HuH-7 (cell line): ENCODE results near the gene CYTH3.
"Not testable (repeated sequence)": the region's sequence is repeated elsewhere in the genome, so short reads cannot be mapped to it uniquely, and the experiment has no call there.

Experiments
- DNase-seq: peaks from one replicate; pipeline ENCODE4 v3.0.0; 2011; ENCODE audit warnings: low spot score

CYTH3 gene

DNA sequence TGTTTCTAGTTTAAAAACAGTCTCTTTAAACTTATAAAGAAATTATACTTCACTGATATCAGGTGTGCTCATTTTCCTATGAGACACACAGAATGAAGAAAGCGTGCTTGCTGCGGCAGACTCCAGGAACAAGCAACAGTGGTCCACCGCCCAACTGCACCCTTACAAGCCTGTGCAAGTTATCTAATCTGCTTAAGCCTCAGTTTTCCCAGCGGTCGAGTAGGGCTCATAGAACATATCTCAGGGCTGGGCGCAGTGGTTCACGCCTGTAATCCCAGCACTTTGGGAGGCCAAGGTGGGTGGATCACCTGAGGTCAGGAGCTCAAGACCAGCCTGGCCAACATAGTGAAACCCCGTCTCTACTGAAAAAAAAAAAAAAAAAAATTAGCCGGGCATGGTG is 43.1 kb downstream of the CYTH3 start:
- DNase-seq, result not testable (repeated sequence)

DNA sequence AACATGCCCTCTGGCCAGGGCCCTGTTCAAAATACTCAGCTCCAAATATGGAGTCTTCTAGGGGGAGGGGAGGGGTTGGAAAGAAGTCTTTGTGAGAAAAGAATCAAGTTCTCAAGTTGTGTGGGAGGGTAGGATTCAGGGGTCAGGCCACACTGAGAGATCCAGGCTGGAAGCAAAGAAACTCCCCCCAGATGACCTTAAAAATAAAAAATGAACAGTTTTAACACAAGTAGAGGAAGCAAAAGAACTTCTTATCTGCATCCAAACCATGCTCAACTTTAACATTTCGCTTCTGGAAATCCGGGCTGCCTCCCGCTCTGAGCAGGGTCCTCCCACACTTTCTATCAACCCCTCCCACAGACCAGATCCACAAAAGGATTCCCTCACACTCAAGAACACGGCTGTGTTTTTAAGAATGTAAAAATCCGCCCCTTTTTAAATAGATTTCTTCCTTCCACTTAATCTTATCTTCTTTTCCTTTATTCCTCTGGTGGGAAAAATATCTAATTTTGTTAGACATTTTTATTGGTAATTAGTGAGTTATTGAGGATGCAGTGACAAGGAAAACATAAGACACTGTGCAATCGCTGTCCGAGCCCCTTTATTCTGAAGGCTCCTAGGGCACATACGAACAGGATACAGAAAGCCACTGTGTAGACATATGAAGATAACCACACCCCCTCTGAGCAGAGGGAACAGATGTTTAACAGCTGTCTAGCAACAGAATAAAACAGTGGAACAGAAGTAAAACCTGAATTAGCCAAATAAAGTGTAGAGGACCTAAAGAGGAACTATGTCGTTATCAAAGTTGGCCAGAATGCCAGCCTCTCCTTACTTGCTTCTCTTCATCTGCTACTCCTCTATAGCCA is 43.8 kb downstream of the CYTH3 start:
- no peak for DNase-seq

DNA sequence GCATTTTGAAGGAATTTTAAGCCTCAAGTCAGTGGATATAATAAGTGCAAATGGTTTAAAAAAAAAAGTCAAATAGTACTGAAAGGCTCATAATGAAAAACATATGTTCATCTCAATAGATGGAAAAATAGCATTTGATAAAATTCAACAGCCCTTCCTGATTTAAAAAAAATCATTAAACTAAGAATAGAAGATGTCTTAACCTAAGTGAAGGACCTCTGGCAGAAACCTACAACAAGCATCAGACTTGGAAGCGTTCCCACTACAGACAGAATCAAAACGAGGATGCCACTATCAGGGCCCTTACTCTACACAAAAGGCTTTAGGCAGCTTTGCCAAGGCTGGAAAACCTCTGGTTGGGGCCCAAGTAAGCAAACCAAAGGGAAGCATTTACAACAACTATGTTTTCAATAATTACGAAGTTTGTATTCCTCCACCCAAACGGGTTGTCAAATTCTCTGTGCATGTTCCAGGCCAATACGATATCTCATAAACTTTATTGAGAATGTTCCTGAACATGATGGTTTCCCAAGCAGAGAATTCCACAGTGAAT is 45.1 kb downstream of the CYTH3 start:
- DNase-seq, result no peak

DNA sequence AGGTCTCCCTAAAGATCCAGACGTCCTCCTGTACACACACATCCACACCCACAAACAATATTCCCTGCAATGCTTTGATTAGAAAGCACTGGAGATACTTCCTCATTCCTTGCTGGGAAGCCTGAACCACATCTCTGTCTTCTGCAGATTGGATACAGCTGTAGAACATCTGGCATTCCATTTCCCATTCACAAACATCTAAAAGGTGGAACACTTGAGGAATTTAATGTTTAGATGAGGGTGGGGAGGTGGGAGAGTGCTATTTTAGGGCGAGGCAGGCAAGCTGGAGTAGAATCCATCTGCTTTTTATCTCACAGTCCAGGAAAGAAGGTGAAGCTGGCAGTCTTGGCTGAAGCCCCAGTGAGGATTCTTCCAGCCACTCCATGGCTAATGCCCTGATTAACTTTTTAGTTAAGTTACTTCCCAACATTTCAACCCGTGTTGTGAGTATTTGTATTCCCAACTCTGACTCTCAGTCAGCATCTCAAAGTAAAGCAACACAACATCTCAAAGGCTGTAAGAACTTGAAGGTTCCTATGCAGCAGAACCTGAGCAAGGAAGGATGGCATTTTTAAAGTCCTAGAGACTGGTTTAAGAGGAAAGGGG is 46.1 kb downstream of the CYTH3 start:
- DNase-seq, result no peak

DNA sequence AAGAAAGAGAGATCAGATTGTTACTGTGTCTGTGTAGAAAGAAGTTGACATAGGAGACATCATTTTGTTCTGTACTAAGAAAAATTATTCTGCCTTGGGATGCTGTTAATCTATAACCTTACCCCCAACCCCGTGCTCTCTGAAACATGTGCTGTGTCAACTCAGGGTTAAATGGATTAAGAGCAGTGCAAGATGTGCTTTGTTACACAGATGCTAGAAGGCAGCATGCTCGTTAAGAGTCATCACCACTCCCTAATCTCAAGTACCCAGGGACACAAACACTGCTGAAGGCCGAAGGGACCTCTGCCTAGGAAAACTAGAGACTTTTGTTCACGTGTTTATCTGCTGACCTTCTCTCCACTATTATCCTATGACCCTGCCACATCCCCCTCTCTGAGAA is 49.0 kb downstream of the CYTH3 start:
- DNase-seq, result not testable (repeated sequence)

DNA sequence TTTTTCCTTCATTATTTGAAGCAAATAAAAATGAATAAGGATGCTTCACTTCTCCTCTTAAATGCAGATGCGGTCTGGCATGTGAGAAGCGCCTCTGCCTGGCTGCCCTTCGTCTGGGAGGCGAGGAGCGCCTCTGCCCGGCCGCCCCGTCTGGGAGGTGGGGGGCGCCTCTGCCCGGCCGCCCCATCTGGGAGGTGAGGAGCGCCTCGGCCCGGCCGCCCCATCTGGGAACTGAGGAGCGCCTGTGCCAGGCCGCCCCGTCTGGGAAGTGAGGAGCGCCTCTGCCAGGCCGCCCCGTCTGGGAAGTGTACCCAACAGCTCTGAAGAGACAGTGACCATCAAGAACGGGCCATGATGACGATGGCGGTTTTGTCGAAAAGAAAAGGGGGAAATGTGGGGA is 49.4 kb downstream of the CYTH3 start:
- not testable (repeated sequence) for DNase-seq

DNA sequence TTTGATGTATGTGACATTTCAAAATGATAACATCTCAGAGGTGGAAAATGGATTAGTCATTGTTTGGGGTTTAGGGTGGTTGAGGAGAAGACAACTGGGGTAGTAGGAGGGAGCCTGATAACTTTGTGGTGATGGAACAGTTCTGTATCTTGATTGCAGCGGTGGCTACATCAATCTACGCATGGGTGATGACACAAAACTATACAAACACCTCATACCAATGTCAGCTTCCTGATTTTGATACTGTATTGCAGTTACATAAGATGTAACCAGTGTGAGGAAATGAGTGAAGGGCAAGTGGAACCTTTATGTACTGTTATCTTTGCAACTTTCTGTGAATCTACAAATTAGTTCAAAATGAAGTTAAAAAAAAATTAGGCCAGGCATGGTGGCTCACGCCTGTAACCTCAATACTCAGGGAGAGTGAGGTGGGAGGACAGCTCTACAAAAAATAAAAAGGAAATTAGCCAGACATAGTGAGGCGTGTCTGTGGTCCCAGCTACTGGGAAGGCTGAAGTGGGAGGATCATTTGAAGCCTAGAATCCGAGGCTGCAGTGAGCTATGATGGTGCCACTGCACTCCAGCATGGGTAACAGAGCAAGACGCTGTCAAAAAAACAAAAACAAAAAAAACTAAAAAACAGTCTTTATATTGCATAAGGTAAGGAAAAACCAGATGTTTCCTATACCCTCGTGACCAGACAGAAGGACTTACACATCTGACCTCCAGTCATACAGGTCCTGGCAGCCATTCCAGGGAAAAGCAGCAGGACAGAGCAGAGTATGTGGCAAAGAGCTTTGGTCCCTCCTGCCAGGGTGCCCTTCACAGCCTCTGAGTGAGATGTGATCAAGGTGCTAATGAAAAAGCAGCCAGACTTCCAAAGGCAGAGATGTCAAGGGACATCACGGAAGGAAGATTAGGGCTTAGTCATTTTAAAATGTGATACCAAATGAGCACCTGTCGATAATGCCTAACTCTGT is 50.8 kb downstream of the CYTH3 start:
- DNase-seq, result no peak

DNA sequence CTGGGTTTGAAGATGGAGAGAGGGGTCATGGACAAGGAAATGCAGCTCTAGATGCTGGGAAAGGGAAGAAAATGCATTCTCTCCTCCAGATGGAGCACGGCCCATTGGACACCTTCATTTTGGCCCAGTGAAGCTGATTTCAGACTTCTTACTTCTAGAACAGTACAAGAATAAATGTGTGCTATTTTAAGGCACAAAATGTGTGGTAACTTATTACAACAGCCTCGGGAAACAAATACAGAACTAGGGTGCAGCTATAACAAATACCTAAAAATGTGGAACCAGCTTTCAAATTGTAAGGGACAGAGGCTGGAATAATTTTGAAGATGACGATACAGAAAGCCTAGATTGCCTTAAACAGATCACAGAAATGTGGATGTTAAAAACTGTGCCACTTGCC is 54.1 kb downstream of the CYTH3 start:
- DNase-seq, result no peak

DNA sequence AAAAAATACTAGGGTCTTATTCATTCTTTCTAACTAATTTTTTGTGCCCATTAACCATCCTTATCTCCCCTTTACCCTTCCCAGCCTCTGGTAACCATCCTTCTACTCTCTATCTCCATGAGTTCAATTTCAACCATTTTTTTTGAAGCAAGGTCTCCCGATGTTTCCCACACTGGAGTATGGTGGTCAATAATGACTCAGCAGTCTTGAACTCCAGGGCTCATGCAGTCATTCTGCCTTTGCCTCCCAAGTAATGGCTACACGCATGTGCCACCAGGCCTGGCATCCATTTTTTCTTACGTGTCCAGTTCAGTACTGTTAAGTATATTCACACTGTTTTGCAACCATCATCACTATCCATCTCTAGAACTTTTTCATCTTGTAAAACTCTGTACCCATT is 60.4 kb downstream of the CYTH3 start:
- no peak for DNase-seq

DNA sequence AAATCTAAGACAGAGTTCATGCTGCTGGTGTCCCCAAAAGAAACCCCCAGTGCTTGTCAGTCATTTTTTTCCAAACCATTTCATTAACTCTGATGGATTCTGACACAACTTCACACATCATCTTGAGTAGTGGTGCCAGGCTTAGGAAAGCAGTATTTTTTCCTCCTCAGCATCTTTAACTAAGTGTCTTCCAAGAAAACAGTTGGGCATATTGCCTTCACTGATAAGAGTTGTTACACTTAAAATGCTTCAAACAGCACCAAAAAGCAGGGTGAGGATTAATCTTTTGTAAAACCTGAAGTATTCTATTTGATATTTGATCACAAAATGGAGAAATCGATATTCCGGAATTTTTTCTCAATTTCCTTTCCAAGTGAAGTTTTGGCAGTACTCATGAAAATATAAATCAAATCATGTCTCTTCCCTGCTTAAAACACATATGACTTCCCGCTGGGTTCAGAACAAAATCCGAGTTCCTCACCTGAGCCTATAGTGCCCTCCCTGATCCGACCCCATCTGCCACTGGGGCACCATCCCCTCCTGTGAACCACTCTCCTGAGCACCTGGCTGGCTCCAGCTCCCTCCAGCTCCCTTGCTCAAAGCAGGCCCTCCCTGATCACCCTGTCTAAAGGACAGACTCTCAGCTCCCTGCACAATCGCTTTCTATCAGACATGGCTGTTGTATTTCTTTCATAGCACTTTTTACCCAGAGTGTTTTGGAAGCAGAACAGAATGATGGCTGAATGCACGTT is 61.6 kb downstream of the CYTH3 start:
- DNase-seq, result no peak

DNA sequence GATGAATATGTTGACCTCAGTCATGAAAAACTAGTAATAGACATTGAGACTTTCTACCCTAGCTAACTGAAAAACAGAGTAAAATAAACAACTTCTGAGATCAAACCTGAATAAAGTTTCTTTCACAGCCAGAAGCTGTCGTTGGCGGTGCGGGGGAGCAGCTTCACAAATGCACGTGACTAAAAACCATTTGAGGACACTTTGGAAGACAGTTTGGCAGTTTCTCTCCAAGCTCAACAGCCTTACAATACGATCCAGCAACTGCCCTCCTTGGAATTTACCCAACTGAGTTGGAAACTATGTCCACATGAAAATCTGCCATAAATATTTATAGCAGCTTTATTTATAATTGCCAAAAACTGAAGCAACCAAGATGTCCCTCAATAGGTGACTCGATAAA is 63.1 kb downstream of the CYTH3 start:
- DNase-seq, result no peak

DNA sequence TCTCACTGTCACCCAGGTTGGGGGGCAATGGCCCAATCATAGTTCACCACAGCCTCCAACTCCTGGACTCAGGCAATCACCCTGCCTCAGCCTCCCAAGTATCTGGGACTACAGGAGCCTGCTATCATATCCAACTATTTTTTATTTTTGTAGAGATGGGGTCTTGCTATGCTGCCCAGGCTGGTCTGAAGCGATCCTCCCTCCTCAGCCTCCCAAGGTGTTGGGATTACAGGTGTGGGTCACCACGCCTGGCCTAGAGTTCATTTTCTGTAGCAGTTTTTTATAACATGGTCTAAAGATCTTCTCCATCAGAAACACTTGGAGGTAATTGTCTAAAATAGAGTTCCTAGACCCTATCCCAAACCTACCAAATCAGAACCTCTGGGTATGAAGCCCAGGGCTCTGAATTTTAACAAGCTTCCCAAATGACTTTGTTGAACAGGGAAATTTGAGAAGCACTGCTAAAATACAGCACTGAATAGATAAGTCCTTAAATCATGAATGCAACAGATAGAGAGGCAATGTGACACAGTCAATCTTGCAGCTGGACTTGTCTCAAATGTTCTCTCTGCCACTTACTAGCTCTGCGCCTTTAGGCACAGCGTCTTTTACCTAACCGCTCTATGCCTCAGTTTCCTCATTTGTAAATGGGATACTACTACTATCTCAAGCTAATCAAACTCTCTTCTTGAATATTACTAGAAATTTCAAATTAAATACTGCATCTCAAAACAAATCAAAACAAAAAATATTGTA is 63.7 kb downstream of the CYTH3 start:
- no peak for DNase-seq

DNA sequence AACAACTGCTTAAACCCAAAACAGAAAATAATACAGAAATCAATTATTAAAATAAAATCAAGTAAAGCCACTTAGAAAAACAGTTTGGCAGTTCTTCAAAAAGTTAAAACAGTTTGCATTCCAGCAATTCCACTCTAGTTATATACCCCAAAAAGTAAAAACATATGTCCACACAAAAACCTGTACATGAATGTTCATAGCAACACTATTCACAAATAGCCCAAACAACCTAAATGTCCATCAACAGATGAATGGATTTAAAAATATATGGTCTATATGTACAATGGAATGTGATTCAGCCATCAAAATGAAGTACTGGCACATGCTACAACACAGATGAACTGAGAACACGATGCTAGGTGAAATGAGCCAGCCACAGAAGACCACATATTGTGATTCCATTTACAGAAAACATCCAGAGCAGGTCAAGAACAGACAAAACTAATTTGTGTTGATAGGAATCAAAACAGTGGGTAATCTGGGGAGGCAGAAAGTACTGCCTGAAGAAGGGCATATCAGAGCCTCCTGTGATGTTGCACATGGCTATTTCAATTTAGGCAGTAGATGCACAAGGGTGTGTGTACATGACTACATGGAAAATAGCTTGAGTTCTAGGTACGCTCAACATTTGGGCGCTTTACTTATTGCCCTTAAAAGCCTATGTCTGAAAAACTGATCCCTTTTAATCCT is 66.3 kb downstream of the CYTH3 start:
- DNase-seq, result no peak

DNA sequence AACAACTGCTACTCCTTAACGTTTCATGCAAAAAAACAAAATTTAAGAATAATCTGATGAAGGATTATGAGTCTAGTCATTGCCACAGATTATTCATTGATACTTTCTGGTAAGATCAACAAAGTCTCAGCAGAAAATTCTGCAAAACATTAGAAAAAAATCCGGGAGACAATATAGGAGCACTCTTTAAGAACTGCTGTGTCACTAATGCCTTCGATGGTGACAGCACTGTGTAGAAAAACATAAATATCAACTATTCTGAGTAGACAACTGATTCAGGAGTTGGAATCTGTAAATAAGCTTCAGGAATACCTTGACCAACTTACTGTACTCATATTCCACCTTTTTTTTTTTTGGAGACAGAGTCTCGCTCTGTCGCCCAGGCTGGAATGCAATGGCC is 69.0 kb downstream of the CYTH3 start:
- no peak for DNase-seq

DNA sequence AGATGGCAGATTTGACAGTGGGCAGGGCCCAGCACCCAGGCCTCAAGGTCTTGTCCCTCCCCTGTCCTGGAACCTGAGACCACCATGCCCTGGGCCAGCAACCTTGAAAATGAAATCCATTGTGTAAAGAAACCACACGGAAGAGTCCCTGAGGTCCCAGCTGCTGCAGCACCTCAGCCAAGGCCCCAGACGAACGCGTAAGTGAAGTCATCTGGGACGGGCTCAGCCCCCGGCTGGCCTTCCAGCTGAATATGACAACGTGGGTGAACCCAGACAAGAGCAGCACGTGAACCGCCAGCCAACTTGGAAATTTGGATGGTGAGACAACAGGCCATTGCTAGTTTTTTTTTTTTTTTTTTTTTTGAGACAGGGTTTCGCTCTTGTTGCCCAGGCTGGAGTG is 70.3 kb downstream of the CYTH3 start:
- DNase-seq, result no peak

DNA sequence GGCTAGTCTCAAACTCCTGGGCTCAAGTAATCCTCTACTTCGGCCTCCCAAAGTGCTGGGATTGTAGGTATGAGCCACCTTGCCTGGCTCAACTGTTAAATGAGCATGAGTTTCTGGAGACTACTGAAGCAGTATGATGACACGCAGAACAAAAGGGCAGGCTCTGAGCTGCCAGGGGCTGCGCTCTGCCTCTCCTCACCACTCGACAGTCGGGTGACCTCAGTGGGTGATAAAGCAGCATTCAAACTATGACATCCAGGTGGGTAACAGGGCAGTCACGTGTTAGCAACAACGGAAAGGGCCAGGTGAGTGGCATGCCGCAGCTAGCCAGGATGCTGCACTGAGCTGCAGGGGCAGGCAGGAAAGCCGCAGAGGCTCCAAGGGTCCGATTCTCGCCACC is 71.5 kb downstream of the CYTH3 start:
- no peak for DNase-seq

DNA sequence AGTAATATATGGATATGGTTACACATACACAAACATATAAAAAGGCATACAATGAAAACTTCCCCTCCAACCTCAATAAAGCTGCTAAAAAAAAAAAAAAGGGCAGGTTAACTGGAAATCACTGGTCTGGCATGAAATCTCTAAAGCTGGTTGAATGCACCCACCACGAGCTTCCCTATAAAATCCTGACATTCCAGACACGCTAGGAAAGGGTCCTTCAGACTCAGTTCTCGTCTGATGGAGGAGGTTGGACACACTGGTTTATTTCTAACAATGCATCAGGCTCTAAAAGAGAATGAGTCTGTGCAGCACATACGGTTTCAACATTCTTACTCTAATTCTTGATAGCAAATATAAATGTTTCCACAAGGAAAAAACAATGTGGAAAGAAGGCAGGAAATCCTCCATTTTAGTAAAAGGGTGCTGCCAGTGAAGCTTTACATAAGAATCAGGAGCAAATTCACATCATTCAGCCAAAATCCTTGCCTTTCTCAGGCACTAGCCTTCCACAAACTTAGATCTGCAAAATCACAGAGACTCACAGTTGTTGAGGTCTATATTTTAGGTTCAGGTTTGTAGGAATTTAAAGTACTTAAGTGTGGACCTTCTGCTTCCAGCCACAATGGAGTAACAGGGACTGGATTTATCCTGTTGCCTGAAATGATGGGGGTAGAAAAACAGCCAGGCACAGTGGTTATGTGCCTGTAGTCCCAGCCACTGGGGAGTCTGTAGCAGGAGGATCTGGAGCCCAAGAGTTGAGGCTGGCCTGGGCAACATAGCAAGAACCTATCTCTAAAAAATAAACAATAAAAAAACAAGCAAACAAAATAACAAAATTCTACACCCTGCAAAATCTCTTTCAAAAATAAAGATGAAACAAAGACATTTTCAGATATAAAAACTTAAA is 73.5 kb downstream of the CYTH3 start:
- DNase-seq, result no peak

DNA sequence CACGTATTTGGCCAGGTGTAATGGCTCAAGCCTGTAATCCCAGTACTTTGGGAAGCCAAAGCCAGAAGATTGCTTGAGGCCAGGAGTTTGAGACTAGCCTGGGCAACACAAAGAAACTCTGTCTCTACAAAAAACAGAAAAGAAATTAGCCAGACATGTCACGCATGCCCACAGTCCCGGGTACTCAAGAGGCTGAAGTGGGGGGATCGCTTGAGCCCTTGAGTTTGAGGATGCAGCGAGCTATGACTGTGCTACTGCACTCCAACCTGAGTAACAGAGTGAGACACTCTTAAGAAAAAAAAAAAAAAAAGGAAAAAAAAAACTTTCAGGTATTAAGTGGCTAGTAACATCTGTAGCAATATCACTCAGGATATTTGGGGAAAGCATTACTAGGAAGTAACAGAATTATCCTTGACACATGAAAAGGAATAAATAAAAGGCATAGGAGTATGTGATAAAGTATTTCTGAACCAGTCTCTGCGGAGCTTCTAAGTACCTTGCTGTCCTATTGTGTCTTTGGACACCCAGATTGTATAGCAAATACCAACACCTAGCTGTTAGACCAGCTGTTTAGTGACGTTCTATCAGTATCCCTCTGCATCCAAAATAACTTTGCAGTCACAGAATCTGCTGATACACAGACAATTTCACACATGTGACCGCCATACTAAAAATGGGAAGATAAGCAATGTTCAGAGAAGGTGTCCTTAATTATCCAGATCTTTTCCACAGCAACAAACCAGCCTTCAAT is 74.4 kb downstream of the CYTH3 start:
- no peak for DNase-seq
